GM23248 (cell line): Measurements from ENCODE around the gene KRTAP6-3.

Experiments used
- EZH2 ChIP-seq: fragments of 200-600 bp; sonication (generic); IDR thresholded peaks from 2 replicates; pipeline ENCODE4 v1.6.1; 2018; ENCODE audit warnings: antibody characterized with exemption, mild to moderate bottlenecking; ENCODE audit not compliant: insufficient read depth, poor library complexity, severe bottlenecking
- EZH2phosphoT487 ChIP-seq: fragments of 200-600 bp; sonication (generic); IDR thresholded peaks from 2 replicates; pipeline ENCODE4 v1.6.1; 2018; ENCODE audit warnings: antibody characterized with exemption, moderate library complexity, mild to moderate bottlenecking, low read depth; ENCODE audit not compliant: insufficient read depth

DNA sequence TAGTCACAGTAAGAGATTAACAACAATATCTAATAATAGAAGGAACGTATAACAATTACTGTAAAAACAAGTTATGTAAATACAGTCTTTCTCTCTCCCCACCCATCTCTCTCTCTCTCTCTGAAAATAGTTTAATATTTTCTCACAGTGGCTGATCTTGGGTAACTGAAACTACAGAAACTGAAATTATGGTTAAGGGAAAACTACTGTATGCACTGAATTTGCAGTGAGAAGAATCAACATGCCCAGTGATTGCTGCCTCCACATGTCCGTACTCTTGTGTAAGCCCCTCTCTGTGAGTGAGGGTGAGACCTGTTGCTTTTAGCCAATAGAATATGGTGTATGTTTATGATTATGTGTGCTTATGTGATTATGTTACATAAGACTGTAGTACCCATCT is 19.9 kb downstream of the KRTAP6-3 start:
- TF ChIP-seq EZH2 (no peak), EZH2phosphoT487 (no peak)
